ENCODE results near the gene GCN1.

GCN1 gene

DNA sequence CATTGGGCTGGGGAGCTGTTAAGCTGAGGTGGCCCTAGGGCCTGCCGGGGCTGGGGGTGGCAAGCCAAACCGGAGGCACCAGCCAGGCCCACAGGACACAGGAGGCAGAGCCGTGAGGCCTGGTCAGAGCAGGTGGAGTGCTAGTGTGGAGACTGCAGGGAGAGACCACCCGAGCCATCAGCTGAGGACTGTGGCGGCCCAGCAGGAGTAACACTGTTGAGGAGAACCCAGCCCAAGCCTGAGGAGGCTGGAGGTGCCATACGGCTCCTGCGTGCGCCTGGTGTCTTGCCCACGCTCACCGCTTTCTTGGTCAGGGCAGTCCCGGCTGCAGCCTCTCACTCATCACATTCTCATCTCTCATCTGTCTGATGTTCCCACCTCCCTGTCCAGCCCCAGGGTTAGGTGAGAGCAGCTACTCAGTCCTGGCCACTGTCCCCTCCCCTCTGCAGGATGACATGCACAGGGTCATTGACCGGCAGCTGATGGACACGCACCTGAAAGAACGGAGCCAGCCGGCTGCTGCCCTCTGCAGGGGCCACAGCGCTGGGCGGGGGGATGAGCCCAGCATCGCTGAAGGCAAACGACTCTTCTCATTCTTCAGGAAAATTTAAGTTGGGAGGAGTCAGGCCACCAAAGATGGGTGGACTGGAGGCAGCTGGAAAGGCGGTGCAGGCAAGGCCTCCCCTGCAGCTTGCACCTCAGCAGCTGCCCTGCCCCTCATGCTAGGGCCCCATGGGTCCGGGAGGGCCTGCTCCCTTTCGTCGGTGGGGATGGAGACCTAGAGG, 101.8 kb downstream of the GCN1 start:
- DNase-seq (ENCODE audit: low read depth, low spot score), result no peak

- peak; percentile 26 for DNase-seq (ENCODE audit: low read depth, low spot score)
Measured at GRCh38 chr12:120091371-120092090, 103.0 kb downstream of the GCN1 start.

- no peak for DNase-seq (ENCODE audit: low read depth, low spot score)
Measured at GRCh38 chr12:120090626-120091295, 103.8 kb downstream of the GCN1 start.

DNA sequence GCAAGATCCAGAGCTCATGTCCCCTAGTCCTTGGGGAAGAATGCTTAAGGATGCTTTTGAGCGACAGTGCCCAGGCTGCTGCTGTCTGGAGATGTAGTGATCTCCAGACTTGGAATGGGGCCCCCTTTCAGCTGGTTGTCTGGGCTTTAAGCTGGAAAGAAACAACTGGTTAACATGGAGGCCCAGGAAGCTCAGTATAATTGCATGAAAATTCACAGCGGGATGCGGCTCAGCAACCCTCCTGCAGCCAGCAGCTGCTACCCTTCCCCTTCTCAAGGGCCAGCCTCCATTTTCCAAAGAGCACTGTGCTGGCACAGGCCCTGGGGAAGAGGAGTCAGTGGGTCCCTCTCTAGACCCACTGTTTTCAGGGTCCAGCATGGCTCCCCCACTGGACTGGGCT, 104.3 kb downstream of the GCN1 start:
- no peak for DNase-seq (ENCODE audit: low read depth, low spot score)

GRCh38 chr12:120089796-120090195, 104.7 kb downstream of the GCN1 start:
- no peak for DNase-seq (ENCODE audit: low read depth, low spot score)

DNA sequence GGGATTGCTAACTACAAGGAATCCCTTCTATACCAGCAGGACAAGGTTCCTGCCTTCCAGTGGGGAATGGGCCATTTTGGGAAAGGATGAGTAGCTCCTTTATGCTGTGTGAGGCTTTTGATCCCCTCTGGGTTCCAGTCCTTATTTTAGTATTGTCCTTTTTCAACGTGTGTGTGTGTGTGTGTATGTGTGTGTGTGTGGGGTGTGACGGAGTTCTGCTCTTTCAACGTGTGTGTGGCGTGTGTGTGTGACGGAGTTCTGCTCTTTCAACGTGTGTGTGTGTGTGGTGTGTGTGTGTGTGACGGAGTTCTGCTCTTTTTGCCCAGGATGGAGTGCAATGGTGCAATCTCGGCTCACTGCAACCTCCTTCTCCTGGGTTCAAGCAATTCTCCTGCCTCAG, 105.4 kb downstream of the GCN1 start:
- DNase-seq (ENCODE audit: low read depth, low spot score), result no peak

DNA sequence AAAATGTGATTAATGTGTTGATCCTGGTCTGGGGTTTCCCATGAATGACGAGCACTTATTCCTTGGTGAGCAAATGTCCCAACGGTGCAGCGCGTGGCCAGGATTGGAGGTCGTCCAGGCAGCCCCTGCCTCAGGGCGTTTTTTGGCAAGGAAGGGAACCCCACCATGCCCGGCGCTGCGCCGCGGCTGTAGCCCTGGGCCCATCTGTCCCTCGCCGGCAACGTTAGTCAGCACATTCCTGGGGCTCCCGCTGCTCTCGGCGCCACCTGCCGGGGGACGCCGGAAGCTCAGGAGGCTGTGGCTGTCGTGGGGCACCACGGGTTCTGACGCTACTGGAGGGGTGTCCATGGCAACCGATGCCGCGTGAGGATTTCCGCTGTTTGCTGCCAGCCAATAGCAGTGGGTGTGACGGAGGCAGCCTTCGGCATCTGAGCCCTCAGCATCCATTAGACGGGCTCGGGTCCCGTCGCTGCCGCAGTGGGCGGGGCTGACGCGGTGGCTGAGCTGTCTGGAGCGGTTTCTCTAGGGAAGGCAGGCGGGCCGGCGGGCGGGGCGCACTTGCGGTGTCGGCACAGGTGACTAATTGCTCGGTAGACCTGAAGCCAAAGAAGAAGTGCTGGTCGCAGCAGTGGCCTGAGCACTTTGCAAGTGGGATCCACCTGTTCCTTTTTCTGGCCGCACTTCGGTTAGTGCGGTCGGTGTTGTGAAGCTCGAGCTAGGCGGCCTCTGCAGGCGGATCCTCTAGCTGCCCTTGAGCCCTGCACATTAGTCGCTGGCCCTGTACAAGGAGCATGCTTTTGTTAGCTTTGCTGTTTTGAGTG, 107.5 kb downstream of the GCN1 start:
- peak; percentile 100 for DNase-seq (ENCODE audit: low read depth, low spot score)

DNA sequence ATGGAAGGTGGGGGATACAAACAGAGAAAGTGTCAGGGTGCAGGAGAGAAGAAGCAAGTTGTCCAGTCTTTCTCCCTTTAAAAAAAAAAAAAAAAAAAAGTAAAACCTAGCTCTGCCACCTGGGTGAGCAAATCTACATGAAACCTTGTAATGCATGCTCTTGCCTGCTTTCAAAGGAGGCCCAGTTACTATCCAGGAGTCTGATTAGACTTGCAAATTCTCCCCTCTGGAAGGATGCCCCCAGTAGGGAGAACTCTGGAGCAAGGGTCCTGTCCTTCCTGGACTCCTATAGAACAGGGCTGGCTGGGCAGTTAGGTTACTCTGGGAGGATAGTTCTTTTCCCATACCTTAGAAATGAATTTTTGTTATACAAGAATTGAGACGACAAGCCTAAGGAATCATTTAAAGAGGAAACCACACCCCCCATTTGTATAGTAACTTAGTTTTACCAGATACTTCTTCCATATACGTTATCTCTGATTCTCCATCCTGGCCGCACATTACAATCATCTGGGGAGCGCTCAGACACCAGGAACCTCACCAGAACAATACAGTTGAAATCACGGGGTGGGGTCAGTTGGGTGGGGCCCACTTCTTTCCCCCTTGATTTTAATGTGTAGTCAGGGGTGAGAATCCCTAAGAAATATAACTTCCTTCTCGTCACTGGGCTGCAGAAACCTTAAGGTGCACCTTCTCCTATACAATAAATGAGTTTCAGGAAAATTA, 108.4 kb downstream of the GCN1 start:
- no peak for DNase-seq (ENCODE audit: low read depth, low spot score)

- no peak for DNase-seq (ENCODE audit: low read depth, low spot score)
Measured at GRCh38 chr12:120081641-120082040, 112.9 kb downstream of the GCN1 start.

DNA sequence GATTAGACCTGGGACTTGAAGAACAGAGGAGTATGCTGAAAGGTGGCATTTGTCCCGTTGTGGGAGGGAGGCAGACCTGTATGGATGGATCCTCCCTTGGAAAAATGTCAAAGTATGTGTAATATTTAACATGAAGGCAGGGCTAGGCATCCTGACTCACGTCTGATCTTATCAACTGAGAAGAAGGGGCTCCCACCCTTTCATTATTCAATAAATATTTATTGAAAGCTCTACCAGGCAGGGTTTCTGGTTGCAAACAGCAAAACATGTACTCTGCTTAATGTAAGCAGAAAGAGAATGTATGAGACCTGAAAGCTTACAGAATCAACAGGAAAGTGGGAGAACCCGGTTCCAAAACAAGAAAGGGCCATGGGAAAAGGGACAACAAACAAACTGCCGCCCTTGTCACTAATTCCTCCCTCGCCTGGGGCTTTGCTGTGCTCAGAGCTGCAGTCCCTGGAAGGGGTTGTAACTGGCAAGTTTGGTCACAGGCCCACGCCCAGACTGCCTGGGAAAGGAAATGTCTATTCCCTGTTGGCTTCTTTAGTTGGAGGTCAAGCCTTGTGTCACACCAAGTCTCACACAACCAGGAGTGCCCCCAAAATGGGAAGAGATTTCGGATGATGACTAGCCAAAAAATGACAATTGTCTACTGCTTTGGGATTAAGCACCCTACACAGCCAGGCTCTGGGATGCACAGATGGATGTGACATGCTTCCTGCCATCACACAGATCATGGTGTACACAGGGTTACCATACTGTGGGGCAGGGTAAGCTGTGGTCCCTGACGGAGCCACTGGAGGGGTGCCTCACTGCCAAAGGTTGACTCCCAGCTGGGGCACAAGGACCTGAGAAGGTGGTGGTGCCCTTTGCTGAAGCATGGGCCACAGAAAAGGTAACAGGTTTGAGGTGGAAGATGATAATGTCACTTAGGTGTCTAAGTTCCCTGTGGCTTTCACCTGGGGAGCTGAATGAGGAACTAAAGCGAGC, 114.8 kb downstream of the GCN1 start:
- no peak for DNase-seq (ENCODE audit: low read depth, low spot score)

DNA sequence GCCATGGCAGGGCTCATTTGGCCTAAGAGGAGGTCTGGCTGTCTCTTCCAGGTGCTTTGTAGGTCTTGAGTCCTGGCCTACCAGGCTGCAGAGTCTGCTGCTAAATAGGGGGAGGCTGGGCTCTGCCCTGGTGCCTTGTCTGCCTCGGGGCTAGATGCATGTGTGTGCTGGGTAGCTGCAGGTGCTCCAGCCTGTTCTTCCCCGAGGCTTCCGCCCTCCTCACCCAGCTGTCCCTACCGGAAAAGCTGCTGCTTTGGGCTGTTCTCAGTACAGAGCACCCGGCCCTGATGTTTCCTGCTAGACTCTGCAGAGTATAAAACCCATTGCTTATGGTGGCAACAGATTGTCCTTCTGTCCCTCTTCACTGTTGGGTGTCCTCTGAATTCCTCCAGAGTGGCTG, 115.6 kb downstream of the GCN1 start:
- DNase-seq (ENCODE audit: low read depth, low spot score), result no peak

DNA sequence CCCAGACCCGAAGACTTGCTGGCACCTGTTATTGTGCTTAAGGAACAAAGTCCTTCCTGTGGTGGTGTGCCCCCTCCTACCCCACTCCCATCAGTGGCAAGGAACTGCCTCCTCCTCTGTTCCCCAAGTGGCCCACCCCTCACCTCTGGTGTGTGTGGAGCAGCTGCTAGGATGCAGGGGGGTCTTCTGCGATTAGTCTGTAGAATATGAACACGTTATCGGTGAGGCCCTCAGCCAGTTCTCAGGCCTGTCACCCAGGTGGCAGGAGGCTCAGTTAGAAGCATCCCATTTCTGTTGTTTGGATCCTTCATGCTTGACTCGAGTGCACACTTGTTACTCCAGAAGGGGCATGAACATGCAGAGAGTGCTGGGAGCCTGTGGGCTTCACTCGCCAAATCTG, 117.3 kb downstream of the GCN1 start:
- no peak for DNase-seq (ENCODE audit: low read depth, low spot score)
